ENCODE results near the gene CDCP2. TPM values are rescaled to one million over a fixed set of nuclear protein-coding genes. Genes with fewer than 3 reads are reported as not detected.

CDCP2 gene
- total and polyA plus RNA-seq, 2 of the 8 experiments (the other 6 are each of a cell fraction or from before 2014, with no cell fraction given) = not detected

GRCh38 chr1:54088385-54088784, 64.4 kb downstream of the CDCP2 start:
- H2BK15ac ChIP-seq (ENCODE audit: low read length) = no peak overlapping the region

More at GRCh38 chr1:54088385-54088784, 64.4 kb downstream of the CDCP2 start:
- H3K27ac ChIP-seq (ENCODE audit: low read depth, low read length) = no peak overlapping the region
- H3K9ac ChIP-seq (replicated peaks in 1 of 4; ENCODE audit: extremely low read depth in 1 of 4, low read depth in 3 of 4, low read length in 3 of 4) = no peak overlapping the region
- FAIRE-seq = no peak
- no peak overlapping the region for H3K18ac ChIP-seq (ENCODE audit: extremely low read depth, low read length)
- H4K20me1 ChIP-seq (replicated peaks in 1 of 2; ENCODE audit: control insufficient read depth in 1 of 2, insufficient read depth in 2 of 2, low read length in 2 of 2) = no peaks in the 10 kb centered on the region
- H2BK12ac ChIP-seq (ENCODE audit: low read depth, low read length) = no peak overlapping the region
- ChIA-PET CTCF (ENCODE audit: partially characterized antibody) (interaction anchor here (0.6 to 1.2 kb wide), 3 partner anchors 10 to 128 kb away, joined by 3 read pairs; no protein-coding TSS in a partner anchor), POLR2A (ENCODE audit: partially characterized antibody) (no interaction called here)
- H2AK5ac ChIP-seq (ENCODE audit: low read depth, low read length) = no peak overlapping the region
- H3K36me3 ChIP-seq (ENCODE audit: control insufficient read depth in 2 of 4, insufficient read depth in 4 of 4, low read length in 3 of 4) = no peaks in the 10 kb centered on the region
- no peak overlapping the region for H2BK5ac ChIP-seq (ENCODE audit: low read depth, low read length)
- no peak overlapping the region for H4K91ac ChIP-seq (replicated peaks; ENCODE audit: insufficient read length, low read length)
- no peak for DNase-seq (ENCODE audit: low read depth in 1 of 2, low spot score in 2 of 2)
- H2AFZ ChIP-seq (ENCODE audit: low read length) = no peak overlapping the region
- H3K4ac ChIP-seq (replicated peaks; ENCODE audit: insufficient read length, low read depth, low read length) = no peak overlapping the region
- TF ChIP-seq GABPA (IDR thresholded peaks at IDR 0.05; ENCODE audit: borderline replicate concordance, insufficient read depth, low read length) (no peak), CREB1 (IDR thresholded peaks at IDR 0.05) (no peak), E2F6 (IDR thresholded peaks at IDR 0.05) (no peak), EGR1 (IDR thresholded peaks at IDR 0.05; ENCODE audit: borderline replicate concordance, low read depth, low read length) (no peak), SRF (IDR thresholded peaks at IDR 0.05; ENCODE audit: low read depth, low read length) (no peak), SUZ12 (IDR thresholded peaks at IDR 0.05; ENCODE audit: low read length) (no peak), BRCA1 (IDR thresholded peaks at IDR 0.05; ENCODE audit: low read depth, low read length) (no peak), HDAC2 (IDR thresholded peaks at IDR 0.05; ENCODE audit: borderline replicate concordance in 1 of 2, low read depth in 2 of 2, low read length in 2 of 2) (no peak)
- H3K79me2 ChIP-seq (ENCODE audit: control insufficient read depth in 1 of 2, insufficient read depth in 2 of 2, low read length in 2 of 2) = no peaks in the 10 kb centered on the region
- H3K56ac ChIP-seq (replicated peaks; ENCODE audit: insufficient read length, low read depth, low read length) = no peak overlapping the region
- no peak overlapping the region for H4K5ac ChIP-seq (ENCODE audit: insufficient read length, low read depth, low read length)
- H3K4me1 ChIP-seq (replicated peaks in 1 of 4; ENCODE audit: control insufficient read depth in 3 of 4, insufficient read depth in 4 of 4, low read length in 3 of 4) = no peaks in the 10 kb centered on the region
- H3K23me2 ChIP-seq (ENCODE audit: low read depth, low read length) = no peaks in the 10 kb centered on the region
- no peak overlapping the region for H2BK120ac ChIP-seq (replicated peaks; ENCODE audit: low read depth, low read length)
- no peak overlapping the region for H3K23ac ChIP-seq (ENCODE audit: insufficient read length)
- H2BK20ac ChIP-seq (ENCODE audit: low read length) = no peak overlapping the region
- H3K4me3 ChIP-seq (ENCODE audit: extremely low read depth in 1 of 4, insufficient read depth in 2 of 4, low read depth in 3 of 4, low read length in 4 of 4) = no peak overlapping the region
- H3K14ac ChIP-seq (ENCODE audit: insufficient read length) = no peak overlapping the region
- H4K8ac ChIP-seq (ENCODE audit: extremely low read depth, insufficient read depth, low read length) = no peak overlapping the region
- H3K27me3 ChIP-seq (replicated peaks in 1 of 4; ENCODE audit: control insufficient read depth in 3 of 4, extremely low read depth in 1 of 4, insufficient read depth in 3 of 4, low read length in 3 of 4) = no peaks in the 10 kb centered on the region
- WGBS, 2 experiments (ENCODE audit: extremely low coverage in 1 of 2, insufficient coverage in 1 of 2, insufficient read length in 1 of 2, insufficient replicate concordance in 2 of 2, low coverage in 1 of 2, low lambda C conversion rate in 2 of 2, missing lambda C conversion rate in 1 of 2) = 89% methylated on average over 5 of the region's 5 CpGs; no CpG with 5 or more reads in 1 of the 2 experiments
- no peaks in the 10 kb centered on the region for H3K9me3 ChIP-seq (ENCODE audit: insufficient read depth in 2 of 2, low read depth in 1 of 2, low read length in 1 of 2)
- H3K79me1 ChIP-seq (ENCODE audit: low read depth, low read length) = no peaks in the 10 kb centered on the region
- H3K4me2 ChIP-seq (ENCODE audit: insufficient read depth in 1 of 2, low read depth in 2 of 2, low read length in 2 of 2) = no peak overlapping the region

Measured in H1 (cell line).